ENCODE results near the gene TSR3. TPM values are rescaled to one million over a fixed set of nuclear protein-coding genes. Genes with fewer than 3 reads are reported as not detected.
"Not testable (repeated sequence)": the region's sequence is repeated elsewhere in the genome, so short reads cannot be mapped to it uniquely, and the experiment has no call there.

The TSR3 gene
- total and polyA plus RNA-seq, 4 donors: 28.9 to 92.1 (median 73.3) TPM

DNA sequence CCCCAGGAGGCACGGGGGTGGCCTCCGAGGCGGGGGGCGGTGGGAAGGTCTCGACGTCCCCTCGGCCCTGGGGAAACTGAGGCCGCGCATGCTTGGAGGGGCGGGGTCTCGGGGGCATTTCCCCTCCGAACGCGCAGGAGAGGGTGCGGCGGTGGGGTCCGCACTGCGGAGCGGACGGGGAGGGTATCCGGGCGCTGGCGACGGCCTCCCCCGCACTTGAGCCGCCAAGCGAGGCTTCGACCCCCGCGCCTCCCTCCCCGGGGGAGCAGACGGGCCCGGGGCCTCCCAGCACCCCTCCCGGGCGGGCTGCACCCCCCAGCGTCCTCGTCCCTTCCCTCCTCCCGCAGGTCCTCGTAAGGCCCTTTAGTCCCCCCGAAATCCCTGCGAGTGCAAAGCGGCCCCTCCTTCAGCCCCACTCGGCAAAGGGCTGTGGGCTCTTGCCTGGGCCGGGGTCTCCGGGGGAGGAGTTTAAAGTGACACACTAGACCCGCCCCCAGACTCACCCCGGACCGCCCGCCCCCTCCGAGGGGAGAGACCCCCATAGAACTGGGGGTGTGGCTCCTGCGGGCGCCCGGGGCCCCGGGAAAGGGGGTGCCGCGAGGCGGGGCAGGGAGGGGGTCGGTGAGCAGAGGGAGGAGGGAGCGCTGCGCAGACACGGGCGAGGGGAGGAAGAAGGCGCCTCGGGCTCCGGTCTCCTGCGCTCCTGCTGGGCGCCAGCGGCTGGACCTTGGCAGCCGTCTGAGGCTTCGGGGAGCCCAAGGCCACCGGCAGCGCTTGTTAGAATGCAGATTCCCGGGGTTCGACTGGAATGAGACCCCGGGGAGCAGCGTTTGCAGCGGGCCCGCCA lies 17.6 kb downstream of the TSR3 start:
- H3K4me1 ChIP-seq (ENCODE audit: control insufficient read depth, insufficient read depth, low read length): peaks cover 65% of the 10 kb centered on the region
- peaks cover 30% of the 10 kb centered on the region for H3K36me3 ChIP-seq (ENCODE audit: control insufficient read depth, insufficient read depth, low read length)
- no peaks in the 10 kb centered on the region for H3K9me3 ChIP-seq (ENCODE audit: control insufficient read depth, insufficient read depth, low read length)
- H3K27me3 ChIP-seq (ENCODE audit: control insufficient read depth, insufficient read depth, low read length): peaks cover 45% of the 10 kb centered on the region
- peak overlapping the region; percentile 16 for H3K4me3 ChIP-seq (ENCODE audit: low read depth, low read length)
- 2% methylated on average over 70 of the region's 78 CpGs for WGBS (ENCODE audit: insufficient coverage)
- H3K27ac ChIP-seq (ENCODE audit: low read depth, low read length): no peak overlapping the region
- peak in 1 of 6 donors; percentile 20 for DNase-seq (ENCODE audit: low read depth in 4 of 6, low spot score in 6 of 6)

- Histone ChIP-seq H3K4me3 (ENCODE audit: low read depth, low read length) (peak within 1 kb of the TSS; percentile 16), H3K36me3 (ENCODE audit: control insufficient read depth, insufficient read depth, low read length) (peaks cover 23% of the 10 kb centered on the region), H3K4me1 (ENCODE audit: control insufficient read depth, insufficient read depth, low read length) (peaks cover 65% of the 10 kb centered on the region), H3K9me3 (ENCODE audit: control insufficient read depth, insufficient read depth, low read length) (no peaks in the 10 kb centered on the region), H3K27ac (ENCODE audit: low read depth, low read length) (no peak within 1 kb of the TSS), H3K27me3 (ENCODE audit: control insufficient read depth, insufficient read depth, low read length) (peaks cover 45% of the 10 kb centered on the region)
- peak in 1 of 6 donors; percentile 49 for DNase-seq (ENCODE audit: low read depth in 4 of 6, low spot score in 6 of 6)
- WGBS (ENCODE audit: insufficient coverage): 2% methylated on average over 83 of the region's 83 CpGs
Observed at GRCh38 chr16:1333149-1333812, 18.4 kb downstream of the TSR3 start, which contains the start of gene BAIAP3. Gene BAIAP3, plus strand, starts transcription at chr16:1333645. Its CDS starts 4,905 bp downstream, at chr16:1338550.

GRCh38 chr16:1332618-1333148 lies 19.0 kb downstream of the TSR3 start:
- H3K36me3 ChIP-seq (ENCODE audit: control insufficient read depth, insufficient read depth, low read length): peaks cover 20% of the 10 kb centered on the region
- no peak overlapping the region for H3K4me3 ChIP-seq (ENCODE audit: low read depth, low read length)
- no peak for DNase-seq (ENCODE audit: low read depth in 4 of 6, low spot score in 6 of 6)
- H3K27me3 ChIP-seq (ENCODE audit: control insufficient read depth, insufficient read depth, low read length): peaks cover 45% of the 10 kb centered on the region
- H3K4me1 ChIP-seq (ENCODE audit: control insufficient read depth, insufficient read depth, low read length): peaks cover 60% of the 10 kb centered on the region
- WGBS (ENCODE audit: insufficient coverage): 5% methylated on average over 24 of the region's 26 CpGs
- H3K27ac ChIP-seq (ENCODE audit: low read depth, low read length): no peak overlapping the region
- no peaks in the 10 kb centered on the region for H3K9me3 ChIP-seq (ENCODE audit: control insufficient read depth, insufficient read depth, low read length)

GRCh38 chr16:1331712-1332617 lies 19.7 kb downstream of the TSR3 start:
- WGBS (ENCODE audit: insufficient coverage): 4% methylated on average over 33 of the region's 34 CpGs
- DNase-seq (ENCODE audit: low read depth in 4 of 6, low spot score in 6 of 6): peak in 2 of 6 donors; percentile 43 to 83
- peaks cover 53% of the 10 kb centered on the region for H3K4me1 ChIP-seq (ENCODE audit: control insufficient read depth, insufficient read depth, low read length)
- H3K4me3 ChIP-seq (ENCODE audit: low read depth, low read length): no peak overlapping the region
- H3K9me3 ChIP-seq (ENCODE audit: control insufficient read depth, insufficient read depth, low read length): no peaks in the 10 kb centered on the region
- H3K27me3 ChIP-seq (ENCODE audit: control insufficient read depth, insufficient read depth, low read length): peaks cover 45% of the 10 kb centered on the region
- no peak overlapping the region for H3K27ac ChIP-seq (ENCODE audit: low read depth, low read length)
- peaks cover 23% of the 10 kb centered on the region for H3K36me3 ChIP-seq (ENCODE audit: control insufficient read depth, insufficient read depth, low read length)

GRCh38 chr16:1330931-1331711 lies 20.6 kb downstream of the TSR3 start:
- H3K27ac ChIP-seq (ENCODE audit: low read depth, low read length): no peak overlapping the region
- 44% methylated on average over 15 of the region's 22 CpGs for WGBS (ENCODE audit: insufficient coverage)
- no peak overlapping the region for H3K4me3 ChIP-seq (ENCODE audit: low read depth, low read length)

GRCh38 chr16:1330260-1330914 lies 21.3 kb downstream of the TSR3 start:
- H3K4me1 ChIP-seq (ENCODE audit: control insufficient read depth, insufficient read depth, low read length): peaks cover 37% of the 10 kb centered on the region
- peaks cover 43% of the 10 kb centered on the region for H3K27me3 ChIP-seq (ENCODE audit: control insufficient read depth, insufficient read depth, low read length)
- no peaks in the 10 kb centered on the region for H3K9me3 ChIP-seq (ENCODE audit: control insufficient read depth, insufficient read depth, low read length)
- peaks cover 28% of the 10 kb centered on the region for H3K36me3 ChIP-seq (ENCODE audit: control insufficient read depth, insufficient read depth, low read length)
- H3K27ac ChIP-seq (ENCODE audit: low read depth, low read length): no peak overlapping the region
- no peak overlapping the region for H3K4me3 ChIP-seq (ENCODE audit: low read depth, low read length)
- 53% methylated on average over 16 of the region's 17 CpGs for WGBS (ENCODE audit: insufficient coverage)
- no peak for DNase-seq (ENCODE audit: low read depth in 4 of 6, low spot score in 6 of 6)

More at GRCh38 chr16:1330931-1331711, 20.6 kb downstream of the TSR3 start:
- Histone ChIP-seq H3K4me1 (ENCODE audit: control insufficient read depth, insufficient read depth, low read length) (peaks cover 45% of the 10 kb centered on the region), H3K27me3 (ENCODE audit: control insufficient read depth, insufficient read depth, low read length) (peaks cover 43% of the 10 kb centered on the region), H3K36me3 (ENCODE audit: control insufficient read depth, insufficient read depth, low read length) (peaks cover 20% of the 10 kb centered on the region), H3K9me3 (ENCODE audit: control insufficient read depth, insufficient read depth, low read length) (no peaks in the 10 kb centered on the region)
- no peak for DNase-seq (ENCODE audit: low read depth in 4 of 6, low spot score in 6 of 6)

DNA sequence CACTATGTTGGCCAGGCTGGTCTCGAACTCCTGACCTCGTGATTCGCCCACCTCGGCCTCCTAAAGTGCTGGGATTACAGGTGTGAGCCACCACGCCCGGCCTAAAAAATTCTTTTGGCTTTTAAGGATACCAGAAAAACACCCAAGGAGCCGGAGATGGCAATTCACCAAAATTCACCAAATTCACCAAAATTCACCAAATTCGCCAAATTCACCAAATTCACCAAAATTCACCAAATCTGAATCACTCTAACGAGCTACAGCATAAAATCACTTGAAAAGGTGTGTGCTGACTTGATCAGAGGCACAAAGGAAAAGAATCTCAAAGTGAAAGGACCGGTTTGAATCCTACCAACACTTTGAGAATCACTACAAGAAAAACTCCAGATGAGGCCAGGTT lies 22.7 kb downstream of the TSR3 start:
- not testable (repeated sequence) for H3K4me3 ChIP-seq (ENCODE audit: low read depth, low read length); DNase-seq (ENCODE audit: low read depth in 4 of 6, low spot score in 6 of 6); H3K27ac ChIP-seq (ENCODE audit: low read depth, low read length); H3K9me3 ChIP-seq (ENCODE audit: control insufficient read depth, insufficient read depth, low read length)
- Histone ChIP-seq H3K4me1 (ENCODE audit: control insufficient read depth, insufficient read depth, low read length) (peaks cover 25% of the 10 kb centered on the region), H3K36me3 (ENCODE audit: control insufficient read depth, insufficient read depth, low read length) (peaks cover 36% of the 10 kb centered on the region), H3K27me3 (ENCODE audit: control insufficient read depth, insufficient read depth, low read length) (peaks cover 31% of the 10 kb centered on the region)
- 91% methylated on average over 9 of the region's 10 CpGs for WGBS (ENCODE audit: insufficient coverage)

GRCh38 chr16:1328136-1328535 lies 23.5 kb downstream of the TSR3 start:
- H3K27ac ChIP-seq (ENCODE audit: low read depth, low read length); H3K9me3 ChIP-seq (ENCODE audit: control insufficient read depth, insufficient read depth, low read length); DNase-seq (ENCODE audit: low read depth in 4 of 6, low spot score in 6 of 6); H3K4me3 ChIP-seq (ENCODE audit: low read depth, low read length): not testable (repeated sequence)
- 97% methylated on average over 20 of the region's 20 CpGs for WGBS (ENCODE audit: insufficient coverage)
- peaks cover 44% of the 10 kb centered on the region for H3K36me3 ChIP-seq (ENCODE audit: control insufficient read depth, insufficient read depth, low read length)
- H3K4me1 ChIP-seq (ENCODE audit: control insufficient read depth, insufficient read depth, low read length): peaks cover 27% of the 10 kb centered on the region
- peaks cover 27% of the 10 kb centered on the region for H3K27me3 ChIP-seq (ENCODE audit: control insufficient read depth, insufficient read depth, low read length)

Data from spinal cord (tissue), 10 donors.